GM19193 (cell line): ENCODE measurements around the gene TTC23.

ENCODE experiments used
- POLR2A ChIP-seq: IDR thresholded peaks from 4 replicates; pipeline ENCODE4 v1.6.1; 2011; ENCODE audit not compliant: insufficient read depth, insufficient read length; ENCODE audit errors: extremely low read depth

TTC23 gene

GRCh38 chr15:99105514-99106341 lies 143.7 kb downstream of the TTC23 start:
- no peak for TF ChIP-seq POLR2A

GRCh38 chr15:99104788-99105513 lies 144.4 kb downstream of the TTC23 start, which contains the start of gene SYNM:
SYNM (plus strand) TSS chr15:99105080; CDS start chr15:99105200, 120 bp downstream.
- peak; percentile 17 for TF ChIP-seq POLR2A

- no peak for TF ChIP-seq POLR2A
Observed at GRCh38 chr15:99103279-99103678, 146.1 kb downstream of the TTC23 start.

GRCh38 chr15:99102332-99103235 lies 146.8 kb downstream of the TTC23 start:
- TF ChIP-seq POLR2A = no peak

- no peak for TF ChIP-seq POLR2A
Observed at GRCh38 chr15:99101501-99101900, 147.9 kb downstream of the TTC23 start.

- no peak for TF ChIP-seq POLR2A
Observed at GRCh38 chr15:99100245-99101173, 148.9 kb downstream of the TTC23 start.

- TF ChIP-seq POLR2A = no peak
Observed at GRCh38 chr15:99099661-99100060, 149.7 kb downstream of the TTC23 start.

GRCh38 chr15:99098991-99099390 lies 150.4 kb downstream of the TTC23 start:
- TF ChIP-seq POLR2A = no peak

- no peak for TF ChIP-seq POLR2A
Observed at GRCh38 chr15:99098426-99098825, 151.0 kb downstream of the TTC23 start.

- no peak for TF ChIP-seq POLR2A
Observed at GRCh38 chr15:99097441-99098410, 151.7 kb downstream of the TTC23 start.

- no peak for TF ChIP-seq POLR2A
Observed at GRCh38 chr15:99096894-99097426, 152.4 kb downstream of the TTC23 start.

- no peak for TF ChIP-seq POLR2A
Observed at GRCh38 chr15:99096173-99096893, 153.0 kb downstream of the TTC23 start.
